GM19452 (cell line): ENCODE measurements around the gene CXXC1.
A peak's percentile ranks its signal among the peaks of the same experiment; 100 is the strongest.
"Not testable (repeated sequence)": the region's sequence is repeated elsewhere in the genome, so short reads cannot be mapped to it uniquely, and the experiment has no call there.

Experiments used
- ATAC-seq: cut with Tn5 transposase; IDR thresholded peaks from one replicate; pipeline ENCODE4 v1.9.1; 2021; ENCODE audit not compliant: unreplicated experiment

CXXC1 gene

GRCh38 chr18:50276452-50276851 lies 11.0 kb downstream of the CXXC1 start:
- ATAC-seq = no peak

DNA sequence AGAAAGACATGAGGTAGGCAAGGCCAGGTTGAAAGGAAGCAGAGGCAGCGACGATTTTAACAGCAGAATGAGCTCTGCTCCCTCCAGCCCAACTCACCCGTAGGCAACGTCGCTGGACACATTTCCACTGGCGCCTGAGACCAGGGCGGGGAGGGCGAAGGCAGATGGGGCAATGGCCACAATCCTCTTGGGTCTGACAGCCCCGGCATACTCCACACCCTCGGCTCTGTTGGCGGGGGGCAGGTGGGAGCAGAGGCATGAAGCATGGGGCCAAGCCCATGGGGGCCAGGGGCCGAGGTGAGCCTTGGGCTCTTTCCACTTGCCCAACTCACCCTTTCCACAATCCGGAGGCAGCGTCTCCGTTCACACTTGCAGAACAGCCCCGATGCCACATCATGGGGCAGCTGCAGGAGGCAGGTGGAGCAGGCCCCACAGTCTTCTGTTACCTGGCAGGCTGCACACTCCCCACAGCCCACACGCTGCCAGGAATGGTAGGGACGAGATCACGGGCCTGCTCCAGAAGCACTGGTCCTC lies 11.9 kb downstream of the CXXC1 start:
- no peak for ATAC-seq

GRCh38 chr18:50274941-50275340 lies 12.6 kb downstream of the CXXC1 start:
- no peak for ATAC-seq

DNA sequence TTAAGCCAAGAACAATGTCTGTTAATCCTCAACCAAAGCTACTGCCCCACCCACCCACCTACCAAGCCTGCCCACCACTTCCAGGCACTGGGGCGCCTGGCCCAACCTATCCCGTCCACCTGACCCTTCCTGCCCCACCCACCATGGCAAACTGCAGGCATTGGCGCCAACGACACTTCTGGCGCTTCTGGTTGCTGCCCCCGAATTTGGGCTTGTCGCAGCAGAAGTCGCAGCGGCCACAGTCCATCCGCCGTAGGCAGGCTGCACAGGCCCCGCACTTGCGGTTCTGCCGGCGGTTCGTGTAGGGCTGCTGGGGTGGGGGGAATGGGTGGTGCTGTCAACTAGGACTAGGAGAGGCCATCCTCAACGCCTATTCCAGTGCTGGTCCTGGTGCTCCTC lies 13.4 kb downstream of the CXXC1 start:
- no peak for ATAC-seq

DNA sequence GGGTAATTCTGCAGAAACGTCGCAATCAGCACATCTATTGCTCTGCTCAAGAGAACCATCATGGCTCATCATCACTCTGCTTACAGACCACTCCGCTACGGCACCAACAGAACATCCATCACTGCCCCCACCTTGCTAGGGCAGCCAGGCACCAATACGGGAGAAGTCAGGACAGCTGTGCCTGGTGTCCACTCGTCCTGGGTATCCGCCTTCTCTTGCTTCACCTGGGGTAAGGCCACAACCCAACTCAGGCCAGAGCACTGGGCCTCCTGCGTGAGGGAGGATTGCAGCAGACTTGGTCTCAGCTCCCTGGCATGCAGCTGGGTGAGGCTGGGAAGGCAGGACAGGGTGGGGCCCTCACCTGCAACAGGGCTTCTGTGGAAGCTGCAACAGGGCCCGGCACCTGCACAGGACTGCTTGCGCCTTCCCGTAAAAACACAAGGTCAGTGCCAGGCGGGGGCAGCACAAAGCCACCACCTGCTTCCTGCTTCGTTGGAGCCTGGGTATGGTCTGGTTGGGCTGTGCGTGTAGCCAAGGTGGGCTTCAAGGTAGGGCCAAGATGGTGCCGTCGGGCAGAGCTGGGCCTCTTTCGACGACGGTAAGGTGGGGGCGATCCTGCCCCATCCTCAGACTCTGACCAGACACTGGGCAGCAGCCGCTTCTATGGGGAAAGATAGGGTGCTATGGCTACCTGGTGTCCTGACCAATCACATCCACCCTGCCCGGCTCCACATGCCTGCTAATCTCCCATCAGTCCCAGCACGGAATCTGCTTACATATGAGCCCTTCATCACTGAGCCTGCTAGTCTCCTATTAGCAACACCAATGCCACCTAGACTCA lies 14.1 kb downstream of the CXXC1 start:
- ATAC-seq = no peak

- no peak for ATAC-seq
Observed at GRCh38 chr18:50272568-50272967, 14.9 kb downstream of the CXXC1 start.

GRCh38 chr18:50268022-50268747 lies 19.3 kb downstream of the CXXC1 start:
- ATAC-seq = peak; percentile 72

DNA sequence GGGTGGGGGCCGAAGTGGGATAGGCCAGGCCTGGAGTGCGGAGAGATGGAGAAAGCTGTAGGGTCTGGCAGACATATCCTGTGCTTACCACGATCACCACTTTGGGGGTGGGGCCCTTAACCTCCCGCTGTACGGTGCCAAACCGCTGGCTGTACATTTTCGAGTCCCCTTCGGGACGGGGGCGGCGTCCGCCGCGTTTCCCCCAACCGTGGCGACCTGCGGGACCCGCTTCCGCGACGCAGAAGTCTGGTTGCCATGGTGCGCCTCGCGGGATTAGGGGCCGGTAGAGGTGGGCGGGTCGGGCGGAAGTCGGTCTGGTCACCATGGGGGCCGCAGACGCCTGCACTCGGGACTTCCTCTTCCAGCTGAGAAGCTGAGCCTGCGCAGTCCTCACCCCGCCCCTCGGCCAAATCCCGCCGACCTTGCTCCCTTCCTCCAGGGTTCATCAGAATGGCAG lies 21.2 kb downstream of the CXXC1 start, which contains the start of gene CFAP53:
TSS of gene CFAP53 (minus strand) at position 248 of the 457 bp plus-strand sequence. CDS start at position 157, 91 bp downstream.
- peak; percentile 81 for ATAC-seq

DNA sequence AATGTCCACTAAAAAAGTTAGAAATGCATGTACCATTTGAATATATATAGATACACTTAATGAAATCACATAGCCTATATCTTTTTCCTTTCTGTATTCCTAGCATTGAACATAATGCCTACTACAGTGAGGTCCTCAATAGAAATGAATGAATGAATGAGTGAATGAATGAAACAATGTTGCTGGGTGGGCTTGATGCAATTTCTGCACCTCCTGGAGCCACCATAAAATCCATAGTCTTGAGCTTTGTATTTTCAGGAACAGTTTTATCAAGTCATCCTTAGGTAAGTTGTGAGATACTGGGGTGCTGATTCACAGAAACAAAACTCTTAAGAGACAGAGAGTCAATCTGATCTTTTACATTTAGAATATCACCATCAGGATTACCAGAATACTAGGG lies 24.5 kb downstream of the CXXC1 start:
- ATAC-seq = no peak

DNA sequence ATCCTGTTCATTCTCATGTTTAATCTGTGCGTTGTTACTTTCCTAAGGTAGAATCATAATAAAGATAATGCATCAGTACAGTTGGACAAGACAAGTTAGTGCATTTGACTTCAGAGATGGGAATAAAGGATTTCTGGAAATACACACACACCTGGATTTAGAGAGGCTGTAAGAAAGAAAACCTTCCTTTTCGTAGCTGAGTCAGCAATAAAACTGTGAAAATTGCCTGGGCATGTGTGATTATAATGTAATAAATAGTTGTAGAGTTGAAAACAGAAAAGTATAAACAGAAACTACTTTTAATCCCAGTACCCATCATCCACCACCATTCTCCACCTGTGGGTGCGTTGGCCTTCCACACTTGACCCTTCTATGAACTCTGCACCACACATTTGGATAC lies 36.6 kb downstream of the CXXC1 start:
- no peak for ATAC-seq

DNA sequence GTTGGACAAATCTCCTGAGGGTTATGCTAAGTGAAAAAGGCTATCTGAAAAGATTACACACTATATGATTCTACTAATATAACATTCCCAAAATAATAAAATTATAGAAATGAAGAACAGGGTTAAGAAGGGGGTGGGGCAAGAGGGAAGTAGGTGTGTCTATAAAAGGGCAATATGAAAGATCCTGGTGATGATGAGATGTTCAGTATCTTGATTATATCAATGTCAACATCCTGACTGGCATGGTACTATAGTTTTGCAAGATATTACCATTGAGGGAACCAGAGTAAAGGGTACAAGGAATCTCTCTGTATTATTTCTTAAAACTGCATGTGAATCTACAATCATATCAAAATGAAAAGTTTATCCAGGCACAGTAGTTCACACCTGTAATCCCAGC lies 37.9 kb downstream of the CXXC1 start:
- ATAC-seq = no peak

DNA sequence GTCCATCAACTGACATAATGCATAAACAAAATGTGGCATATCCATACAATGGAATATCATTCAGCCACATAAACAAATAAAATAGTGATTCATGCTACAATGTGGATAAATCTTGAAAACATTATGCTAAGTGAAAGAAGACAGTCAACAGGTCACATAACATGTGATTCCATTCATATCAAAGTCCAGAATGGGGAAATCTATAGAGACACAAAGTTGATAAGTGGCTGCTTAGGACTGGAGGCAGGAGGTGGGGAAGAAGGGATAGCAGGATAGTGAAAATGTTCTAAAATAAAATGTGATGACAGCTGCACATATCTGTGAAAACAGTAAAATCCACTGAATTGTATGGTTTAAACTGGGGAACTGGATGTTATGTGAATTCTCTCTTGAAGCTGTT lies 39.9 kb downstream of the CXXC1 start:
- no peak for ATAC-seq

DNA sequence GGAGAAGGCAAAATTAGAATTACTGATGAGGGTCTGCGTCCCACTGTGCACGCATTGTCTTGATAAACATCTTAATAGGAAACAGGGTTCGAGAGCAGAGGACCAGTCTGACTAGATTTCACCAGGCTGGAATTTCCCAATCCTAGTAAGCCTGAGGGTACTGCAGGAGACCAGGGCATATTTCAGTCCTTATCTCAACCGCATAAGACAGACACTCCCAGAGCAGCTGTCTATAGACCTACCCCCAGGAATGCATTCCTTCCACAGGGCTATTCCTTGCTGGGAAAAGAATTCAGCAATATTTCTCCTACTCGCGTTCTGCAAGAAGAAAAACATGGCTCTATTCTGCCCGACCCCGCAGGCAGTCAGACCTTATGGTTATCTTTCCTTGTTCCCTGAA lies 45.7 kb downstream of the CXXC1 start:
- ATAC-seq = not testable (repeated sequence)

DNA sequence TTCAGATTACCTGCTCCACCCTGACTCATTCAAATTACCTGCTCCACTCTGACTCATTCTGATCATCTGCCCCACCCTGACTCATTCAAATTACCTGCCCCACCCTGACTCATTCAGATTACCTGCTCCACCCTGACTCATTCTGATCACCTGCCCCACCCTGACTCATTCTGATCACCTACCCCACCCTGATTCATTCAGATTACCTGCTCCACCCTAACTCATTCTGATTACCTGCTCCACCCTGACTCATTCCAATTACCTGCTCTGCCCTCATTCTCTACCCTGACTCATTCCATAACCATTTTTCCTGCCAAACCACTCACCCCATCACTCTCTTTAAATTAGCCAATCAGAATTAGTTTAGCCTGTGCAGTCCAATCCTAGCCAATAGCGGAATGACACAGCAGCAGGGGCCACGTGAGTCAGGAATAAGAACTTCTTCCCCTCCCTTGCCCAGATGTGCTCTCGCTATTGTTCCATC lies 47.4 kb downstream of the CXXC1 start:
- no peak for ATAC-seq

DNA sequence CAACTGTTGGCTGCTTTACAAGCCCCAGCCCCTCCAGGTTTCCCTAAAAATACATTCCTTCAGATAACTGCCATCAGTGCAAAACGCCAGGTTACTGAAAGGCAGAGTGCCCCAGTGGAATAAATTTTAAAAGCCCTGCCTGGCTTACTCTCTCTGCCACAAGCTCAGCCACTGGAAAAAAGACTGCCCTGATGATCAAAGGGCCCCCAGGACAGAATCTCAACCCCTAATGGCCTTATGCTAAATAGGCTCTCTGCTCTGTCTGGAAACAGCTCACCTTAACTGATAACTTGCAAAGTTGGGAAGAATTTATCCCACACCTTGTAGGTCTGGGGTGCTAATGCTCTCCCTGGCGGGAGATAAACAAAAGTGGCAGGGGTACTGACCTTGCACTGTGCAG lies 55.1 kb downstream of the CXXC1 start:
- no peak for ATAC-seq
